Measurements from ENCODE around the gene PLD1. TPM values are rescaled to one million over a fixed set of nuclear protein-coding genes. Genes with fewer than 3 reads are reported as not detected.

PLD1 gene
- total and polyA plus RNA-seq, 4 donors, result 4.9 to 31.5 (median 18.6) TPM

- Histone ChIP-seq H3K4me1 (ENCODE audit: control insufficient read depth in 4 of 4, insufficient read depth in 4 of 4, low read length in 3 of 4) (peaks cover 1 to 54% (median 32%) of the 10 kb centered on the region in 4 donors), H3K4me3 (ENCODE audit: low read depth in 1 of 3, low read length in 3 of 3) (no peak overlapping the region), H3K36me3 (ENCODE audit: control insufficient read depth in 4 of 4, insufficient read depth in 3 of 4, low read depth in 1 of 4, low read length in 3 of 4) (no peaks in the 10 kb centered on the region), H3K27me3 (ENCODE audit: control insufficient read depth in 4 of 4, insufficient read depth in 4 of 4, low read length in 3 of 4) (no peaks in the 10 kb centered on the region), H3K9ac (ENCODE audit: low read depth in 1 of 2, low read length in 2 of 2) (no peak overlapping the region), H3K27ac (ENCODE audit: low read depth in 1 of 2, low read length in 2 of 2) (peak overlapping the region; percentile 12 to 70), H3K9me3 (ENCODE audit: control insufficient read depth in 4 of 4, low read length in 3 of 4) (no peaks in the 10 kb centered on the region)
- TF ChIP-seq HNF4G (IDR thresholded peaks at IDR 0.05) (no peak), FOXA2 (IDR thresholded peaks at IDR 0.05) (no peak), NR2F2 (IDR thresholded peaks at IDR 0.05) (no peak)
- TF ChIP-seq, protein P1, sequence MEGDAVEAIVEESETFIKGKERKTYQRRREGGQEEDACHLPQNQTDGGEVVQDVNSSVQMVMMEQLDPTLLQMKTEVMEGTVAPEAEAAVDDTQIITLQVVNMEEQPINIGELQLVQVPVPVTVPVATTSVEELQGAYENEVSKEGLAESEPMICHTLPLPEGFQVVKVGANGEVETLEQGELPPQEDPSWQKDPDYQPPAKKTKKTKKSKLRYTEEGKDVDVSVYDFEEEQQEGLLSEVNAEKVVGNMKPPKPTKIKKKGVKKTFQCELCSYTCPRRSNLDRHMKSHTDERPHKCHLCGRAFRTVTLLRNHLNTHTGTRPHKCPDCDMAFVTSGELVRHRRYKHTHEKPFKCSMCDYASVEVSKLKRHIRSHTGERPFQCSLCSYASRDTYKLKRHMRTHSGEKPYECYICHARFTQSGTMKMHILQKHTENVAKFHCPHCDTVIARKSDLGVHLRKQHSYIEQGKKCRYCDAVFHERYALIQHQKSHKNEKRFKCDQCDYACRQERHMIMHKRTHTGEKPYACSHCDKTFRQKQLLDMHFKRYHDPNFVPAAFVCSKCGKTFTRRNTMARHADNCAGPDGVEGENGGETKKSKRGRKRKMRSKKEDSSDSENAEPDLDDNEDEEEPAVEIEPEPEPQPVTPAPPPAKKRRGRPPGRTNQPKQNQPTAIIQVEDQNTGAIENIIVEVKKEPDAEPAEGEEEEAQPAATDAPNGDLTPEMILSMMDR (IDR thresholded peaks at IDR 0.05; ENCODE audit: low read depth, low read length, missing input control), result no peak
- no peak for DNase-seq (ENCODE audit: low spot score)
Measured at GRCh38 chr3:171830518-171830875, 20.2 kb upstream of the PLD1 start.

- Histone ChIP-seq H3K9ac (ENCODE audit: low read depth in 1 of 2, low read length in 2 of 2) (no peak overlapping the region), H3K9me3 (ENCODE audit: control insufficient read depth in 4 of 4, low read length in 3 of 4) (no peaks in the 10 kb centered on the region), H3K27me3 (ENCODE audit: control insufficient read depth in 4 of 4, insufficient read depth in 4 of 4, low read length in 3 of 4) (no peaks in the 10 kb centered on the region), H3K27ac (ENCODE audit: low read depth in 1 of 2, low read length in 2 of 2) (peak overlapping the region; percentile 12 to 70), H3K4me1 (ENCODE audit: control insufficient read depth in 4 of 4, insufficient read depth in 4 of 4, low read length in 3 of 4) (peaks cover 1 to 54% (median 27%) of the 10 kb centered on the region in 4 donors), H3K36me3 (ENCODE audit: control insufficient read depth in 4 of 4, insufficient read depth in 3 of 4, low read depth in 1 of 4, low read length in 3 of 4) (no peaks in the 10 kb centered on the region), H3K4me3 (ENCODE audit: low read depth in 1 of 3, low read length in 3 of 3) (no peak overlapping the region)
- no peak for DNase-seq (ENCODE audit: low spot score)
- no peak for TF ChIP-seq FOXA2 (IDR thresholded peaks at IDR 0.05)
- TF ChIP-seq TAF1 (conservative IDR thresholded peaks at IDR 0.05), result no peak
- TF ChIP-seq RXRA (IDR thresholded peaks at IDR 0.05), result peak; percentile 25 to 40
- TF ChIP-seq SP1 (IDR thresholded peaks at IDR 0.05), result no peak
- peak; percentile 87 to 93 for TF ChIP-seq RAD21 (IDR thresholded peaks at IDR 0.05)
- TF ChIP-seq JUND (IDR thresholded peaks at IDR 0.05), result no peak
- TF ChIP-seq HNF4G (IDR thresholded peaks at IDR 0.05), result no peak
- TF ChIP-seq REST (IDR thresholded peaks at IDR 0.05), result no peak
- TF ChIP-seq, protein P2, sequence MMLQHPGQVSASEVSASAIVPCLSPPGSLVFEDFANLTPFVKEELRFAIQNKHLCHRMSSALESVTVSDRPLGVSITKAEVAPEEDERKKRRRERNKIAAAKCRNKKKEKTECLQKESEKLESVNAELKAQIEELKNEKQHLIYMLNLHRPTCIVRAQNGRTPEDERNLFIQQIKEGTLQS (IDR thresholded peaks at IDR 0.05), result no peak
- peak; percentile 43 for TF ChIP-seq YY1 (IDR thresholded peaks at IDR 0.05)
- TF ChIP-seq, protein P3, sequence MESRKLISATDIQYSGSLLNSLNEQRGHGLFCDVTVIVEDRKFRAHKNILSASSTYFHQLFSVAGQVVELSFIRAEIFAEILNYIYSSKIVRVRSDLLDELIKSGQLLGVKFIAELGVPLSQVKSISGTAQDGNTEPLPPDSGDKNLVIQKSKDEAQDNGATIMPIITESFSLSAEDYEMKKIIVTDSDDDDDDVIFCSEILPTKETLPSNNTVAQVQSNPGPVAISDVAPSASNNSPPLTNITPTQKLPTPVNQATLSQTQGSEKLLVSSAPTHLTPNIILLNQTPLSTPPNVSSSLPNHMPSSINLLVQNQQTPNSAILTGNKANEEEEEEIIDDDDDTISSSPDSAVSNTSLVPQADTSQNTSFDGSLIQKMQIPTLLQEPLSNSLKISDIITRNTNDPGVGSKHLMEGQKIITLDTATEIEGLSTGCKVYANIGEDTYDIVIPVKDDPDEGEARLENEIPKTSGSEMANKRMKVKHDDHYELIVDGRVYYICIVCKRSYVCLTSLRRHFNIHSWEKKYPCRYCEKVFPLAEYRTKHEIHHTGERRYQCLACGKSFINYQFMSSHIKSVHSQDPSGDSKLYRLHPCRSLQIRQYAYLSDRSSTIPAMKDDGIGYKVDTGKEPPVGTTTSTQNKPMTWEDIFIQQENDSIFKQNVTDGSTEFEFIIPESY (IDR thresholded peaks at IDR 0.05), result no peak
- TF ChIP-seq FOXA1 (IDR thresholded peaks at IDR 0.05), result no peak
- TF ChIP-seq HNF4A (conservative IDR thresholded peaks at IDR 0.05), result peak; percentile 32 to 43
- TF ChIP-seq, protein P1 (IDR thresholded peaks at IDR 0.05; ENCODE audit: low read depth, low read length, missing input control), result peak; percentile 65
- peak; percentile 50 for TF ChIP-seq NR2F2 (IDR thresholded peaks at IDR 0.05)
- no peak for TF ChIP-seq EGR1 (IDR thresholded peaks at IDR 0.05; ENCODE audit: low read depth in 2 of 2)
- TF ChIP-seq GABPA (IDR thresholded peaks at IDR 0.05 in 1 of 2, conservative IDR thresholded peaks at IDR 0.05 in 1 of 2), result no peak
- TF ChIP-seq, protein P4, sequence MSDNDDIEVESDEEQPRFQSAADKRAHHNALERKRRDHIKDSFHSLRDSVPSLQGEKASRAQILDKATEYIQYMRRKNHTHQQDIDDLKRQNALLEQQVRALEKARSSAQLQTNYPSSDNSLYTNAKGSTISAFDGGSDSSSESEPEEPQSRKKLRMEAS (IDR thresholded peaks at IDR 0.05), result peak; percentile 67
- whole genome bisulfite sequencing, result 29% methylated on average over 6 of the region's 6 CpGs
Measured at GRCh38 chr3:171829841-171830517, 19.7 kb upstream of the PLD1 start.
